ENCODE measurements around the gene KCNJ16.

GRCh38 chr17:70102531-70102930 lies 27.5 kb downstream of the KCNJ16 start:
- TF ChIP-seq, protein P1, sequence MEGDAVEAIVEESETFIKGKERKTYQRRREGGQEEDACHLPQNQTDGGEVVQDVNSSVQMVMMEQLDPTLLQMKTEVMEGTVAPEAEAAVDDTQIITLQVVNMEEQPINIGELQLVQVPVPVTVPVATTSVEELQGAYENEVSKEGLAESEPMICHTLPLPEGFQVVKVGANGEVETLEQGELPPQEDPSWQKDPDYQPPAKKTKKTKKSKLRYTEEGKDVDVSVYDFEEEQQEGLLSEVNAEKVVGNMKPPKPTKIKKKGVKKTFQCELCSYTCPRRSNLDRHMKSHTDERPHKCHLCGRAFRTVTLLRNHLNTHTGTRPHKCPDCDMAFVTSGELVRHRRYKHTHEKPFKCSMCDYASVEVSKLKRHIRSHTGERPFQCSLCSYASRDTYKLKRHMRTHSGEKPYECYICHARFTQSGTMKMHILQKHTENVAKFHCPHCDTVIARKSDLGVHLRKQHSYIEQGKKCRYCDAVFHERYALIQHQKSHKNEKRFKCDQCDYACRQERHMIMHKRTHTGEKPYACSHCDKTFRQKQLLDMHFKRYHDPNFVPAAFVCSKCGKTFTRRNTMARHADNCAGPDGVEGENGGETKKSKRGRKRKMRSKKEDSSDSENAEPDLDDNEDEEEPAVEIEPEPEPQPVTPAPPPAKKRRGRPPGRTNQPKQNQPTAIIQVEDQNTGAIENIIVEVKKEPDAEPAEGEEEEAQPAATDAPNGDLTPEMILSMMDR (IDR thresholded peaks at IDR 0.05; ENCODE audit: low read depth, low read length, missing input control), result no peak
- TF ChIP-seq, protein P2, sequence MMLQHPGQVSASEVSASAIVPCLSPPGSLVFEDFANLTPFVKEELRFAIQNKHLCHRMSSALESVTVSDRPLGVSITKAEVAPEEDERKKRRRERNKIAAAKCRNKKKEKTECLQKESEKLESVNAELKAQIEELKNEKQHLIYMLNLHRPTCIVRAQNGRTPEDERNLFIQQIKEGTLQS (IDR thresholded peaks at IDR 0.05), result no peak
- TF ChIP-seq RAD21 (IDR thresholded peaks at IDR 0.05), result no peak
- no peak for TF ChIP-seq SP1 (IDR thresholded peaks at IDR 0.05)
- no peak for TF ChIP-seq EGR1 (IDR thresholded peaks at IDR 0.05; ENCODE audit: low read depth in 2 of 2)
